Measurements from ENCODE around the gene FASTK. TPM values are rescaled to one million over a fixed set of nuclear protein-coding genes. Genes with fewer than 3 reads are reported as not detected.
A peak's percentile ranks its signal among the peaks of the same experiment; 100 is the strongest.
"Not testable (repeated sequence)": the region's sequence is repeated elsewhere in the genome, so short reads cannot be mapped to it uniquely, and the experiment has no call there.

The FASTK gene
- total RNA-seq, 1 donor from 2014 or later, result 61.3 TPM

DNA sequence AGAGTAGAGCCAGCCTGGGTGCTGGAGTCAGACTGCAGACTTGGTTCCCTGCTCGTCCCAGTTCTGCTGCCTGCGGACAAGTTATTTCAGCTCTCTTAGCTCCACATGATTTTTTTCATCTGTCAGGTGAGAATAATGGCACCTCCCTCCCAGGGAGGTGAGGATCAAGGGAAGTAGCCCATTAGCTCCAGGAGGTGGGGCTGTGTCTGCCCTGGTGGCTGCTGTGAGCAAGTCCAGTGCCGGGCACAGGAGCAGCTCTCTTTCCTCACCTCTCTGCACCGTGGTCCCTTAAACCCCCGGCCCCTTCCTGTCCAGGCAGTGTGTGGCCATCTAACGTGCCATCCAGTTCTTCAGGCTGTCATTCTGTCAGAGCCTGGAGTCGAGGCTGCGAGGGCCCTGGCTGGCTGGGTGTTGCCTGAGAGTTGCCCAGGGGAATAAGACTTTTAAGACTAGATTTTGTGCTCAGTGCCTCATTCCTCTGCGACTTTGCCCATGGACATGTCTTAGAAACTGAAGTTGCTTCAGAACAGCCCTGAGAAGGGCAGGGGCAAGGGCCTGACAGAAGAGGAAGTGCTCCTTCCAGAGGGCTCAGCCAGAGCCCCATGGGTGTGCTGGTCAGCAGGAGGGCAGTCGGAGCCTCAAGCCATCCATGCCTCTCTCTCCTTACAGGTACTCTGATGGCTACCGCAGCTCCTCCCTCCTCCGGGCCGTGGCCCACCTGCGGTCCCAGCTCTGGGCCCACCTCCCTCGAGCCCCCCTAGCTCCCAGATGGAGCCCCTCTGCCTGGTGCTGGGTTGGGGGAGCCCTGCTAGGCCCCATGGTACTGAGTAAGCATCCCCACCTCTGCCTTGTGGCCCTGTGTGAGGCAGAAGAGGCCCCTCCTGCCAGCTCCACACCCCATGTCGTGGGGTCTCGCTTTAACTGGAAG lies 47.4 kb downstream of the FASTK start:
- ATAC-seq (no peak), DNase-seq (ENCODE audit: low spot score) (no peak)

DNA sequence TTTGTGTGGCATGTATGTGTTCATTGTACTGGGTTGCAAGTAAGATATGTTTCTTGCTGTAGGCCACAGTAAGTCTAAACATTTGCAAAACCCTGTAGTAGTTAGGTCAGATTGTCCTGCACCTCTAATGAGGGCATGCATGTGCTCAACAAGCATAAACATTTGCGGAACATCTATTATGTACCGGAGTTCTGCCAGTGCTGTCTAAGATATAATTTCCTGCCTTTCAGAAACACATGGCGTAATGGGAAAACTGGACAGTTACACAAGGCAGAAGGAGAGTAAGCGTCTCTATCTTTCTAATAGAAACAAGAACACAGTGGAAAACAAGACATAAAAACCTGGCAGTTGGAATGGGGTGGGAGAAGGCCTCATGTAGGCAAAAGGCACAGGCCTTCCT lies 49.6 kb downstream of the FASTK start:
- no peak for DNase-seq (ENCODE audit: low spot score)
- no peak for ATAC-seq

DNA sequence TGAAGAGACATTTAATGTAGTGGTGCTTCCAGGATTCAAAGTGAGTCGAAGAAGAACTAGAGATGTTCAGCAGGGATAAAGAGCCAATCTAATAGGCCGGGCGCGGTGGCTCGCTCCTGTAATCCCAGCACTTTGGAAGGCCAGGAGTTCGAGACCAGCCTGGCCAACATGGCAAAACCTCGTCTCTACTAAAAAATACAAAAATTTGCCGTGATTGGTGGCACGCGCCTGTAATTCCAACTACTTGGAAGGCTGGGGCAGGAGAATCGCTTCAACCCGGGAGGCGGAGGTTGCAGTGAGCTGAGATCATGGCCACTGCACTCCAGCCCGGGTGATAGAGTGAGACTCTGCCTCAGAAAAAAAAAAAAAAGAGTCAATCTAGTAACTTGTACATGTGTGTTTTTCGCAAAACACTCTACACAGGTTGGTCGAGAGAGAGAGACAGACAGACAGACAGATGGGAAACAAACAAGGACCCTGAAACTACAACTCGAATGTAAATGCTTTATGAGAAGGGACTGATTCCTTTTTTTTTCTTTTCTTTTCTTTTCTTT lies 51.6 kb downstream of the FASTK start:
- ATAC-seq, result no peak

DNA sequence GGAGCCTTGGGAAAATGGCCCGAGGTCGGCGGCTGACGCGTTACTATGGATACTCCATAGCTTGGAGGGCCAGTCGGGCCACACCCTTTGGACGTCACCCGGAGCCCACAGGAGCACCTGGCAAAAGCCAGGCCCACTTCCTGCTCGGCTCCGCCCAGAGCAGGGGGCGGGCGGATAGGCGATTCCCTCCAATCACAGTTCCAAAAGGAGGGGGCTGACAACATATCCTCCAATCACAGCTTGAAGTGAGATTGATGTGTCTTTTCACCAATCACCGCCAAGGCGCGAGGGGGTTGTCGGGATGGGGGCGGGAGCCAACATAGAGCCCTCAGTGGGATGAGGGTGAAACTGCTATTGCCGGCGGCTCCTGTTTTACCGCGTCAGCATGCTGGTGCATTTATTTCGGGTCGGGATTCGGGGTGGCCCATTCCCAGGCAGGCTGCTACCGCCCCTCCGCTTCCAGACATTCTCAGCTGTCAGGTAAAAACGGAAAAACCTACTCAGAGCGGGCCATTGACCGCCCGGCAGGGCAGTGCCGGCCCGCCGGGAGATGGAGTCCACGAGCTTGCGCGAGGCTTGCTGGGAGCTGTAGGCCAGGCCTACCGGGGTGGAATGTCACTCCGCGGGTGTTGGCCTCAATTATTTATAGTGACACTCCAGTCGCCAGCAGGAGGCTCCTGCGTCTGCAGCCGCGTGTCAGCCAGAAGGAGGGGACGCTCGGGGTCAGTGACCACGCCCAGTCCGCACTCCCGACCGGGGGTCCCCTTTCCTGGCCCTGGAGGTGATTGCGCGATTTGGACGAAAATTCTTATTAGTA lies 52.3 kb downstream of the FASTK start, which contains the start of gene ABCB8:
Gene ABCB8 (plus strand): TSS at position 320 of the 817 bp plus-strand sequence. CDS start 66 bp downstream, at position 386.
- ATAC-seq (peak; percentile 93), DNase-seq (ENCODE audit: low spot score) (peak; percentile 99)

More for the DNA sequence above, 51.6 kb downstream of the FASTK start:
- no peak for DNase-seq (ENCODE audit: low spot score)

DNA sequence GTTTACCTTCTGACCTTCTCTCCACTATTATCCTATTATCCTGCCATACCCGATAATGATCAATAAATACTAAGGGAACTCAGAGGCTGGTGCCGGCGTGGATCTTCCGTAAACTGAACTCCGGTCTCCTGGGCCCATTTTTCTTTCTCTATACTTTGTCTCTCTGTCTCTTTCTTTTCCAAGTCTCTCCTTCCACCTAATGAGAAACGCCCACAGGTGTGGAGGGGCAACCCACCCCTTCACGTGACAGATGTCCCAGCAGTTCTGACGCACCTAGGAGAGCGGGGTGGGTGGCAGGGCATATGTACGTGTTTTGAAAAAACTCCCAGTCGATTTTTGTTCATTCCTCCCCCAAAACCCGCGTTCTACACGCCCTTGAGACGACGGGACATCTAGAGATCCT lies 52.9 kb downstream of the FASTK start:
- not testable (repeated sequence) for ATAC-seq; DNase-seq (ENCODE audit: low spot score)

DNA sequence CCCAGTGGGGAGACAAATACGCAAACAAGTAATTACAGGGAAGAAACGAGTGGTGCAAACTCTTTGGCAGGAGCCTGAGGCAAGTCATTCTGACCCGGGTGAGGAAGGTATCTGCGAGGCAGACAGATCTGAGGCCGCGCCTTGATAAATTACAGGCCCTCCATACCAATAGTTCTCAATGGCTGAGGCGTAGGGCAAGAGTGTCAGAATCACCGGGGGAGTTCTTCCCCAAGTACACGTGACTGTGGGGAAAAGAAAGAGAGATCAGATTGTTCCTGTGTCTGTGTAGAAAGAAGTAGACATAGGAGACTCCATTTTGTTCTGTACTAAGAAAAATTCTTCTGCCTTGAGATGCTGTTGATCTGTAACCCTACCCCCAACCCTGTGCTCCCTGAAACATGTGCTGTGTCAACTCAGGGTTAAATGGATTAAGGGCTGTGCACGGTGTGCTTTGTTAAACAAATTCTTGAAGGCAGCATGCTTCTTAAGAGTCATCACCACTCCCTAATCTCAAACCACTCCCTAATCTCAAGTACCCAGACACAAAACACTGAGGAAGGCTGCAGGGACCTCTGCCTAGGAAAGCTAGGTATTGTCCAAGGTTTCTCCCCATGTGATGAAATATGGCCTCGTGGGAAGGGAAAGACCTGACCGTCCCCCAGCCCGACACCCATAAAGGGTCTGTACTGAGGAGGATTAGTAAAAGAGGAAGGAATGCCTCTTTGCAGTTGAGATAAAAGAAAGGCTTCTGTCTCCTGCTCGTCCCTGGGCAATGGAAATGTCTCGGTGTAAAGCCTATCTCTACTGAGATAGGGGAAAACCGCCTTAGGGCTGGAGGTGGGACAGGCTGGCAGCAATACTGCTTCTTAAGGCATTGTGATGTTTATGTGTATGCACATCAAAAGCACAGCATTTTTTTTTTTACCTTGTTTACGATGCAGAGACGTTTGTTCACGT lies 53.6 kb downstream of the FASTK start:
- ATAC-seq; DNase-seq (ENCODE audit: low spot score): not testable (repeated sequence)

Other genes starting within 250 kb of the FASTK start
- 18.9 TPM for gene AOC1, start 228.3 kb downstream of the FASTK start, total RNA-seq
- 0.28 TPM for gene KCNH2, start 102.5 kb downstream of the FASTK start, total RNA-seq
- 8.7 TPM for gene NOS3, start 89.8 kb downstream of the FASTK start, total RNA-seq
- not detected for gene ATG9B, start 56.3 kb downstream of the FASTK start, total RNA-seq
- gene ABCB8, start 52.4 kb downstream of the FASTK start, total RNA-seq, result 29.1 TPM
- gene ASIC3, start 32.3 kb downstream of the FASTK start, total RNA-seq, result 2.2 TPM
- gene CDK5, start 22.9 kb downstream of the FASTK start, total RNA-seq, result 9.6 TPM
- 83.1 TPM for gene SLC4A2, start 21.2 kb downstream of the FASTK start, total RNA-seq
- gene TMUB1, start 2.7 kb upstream of the FASTK start, total RNA-seq, result 60.4 TPM
- gene AGAP3, start 5.7 kb upstream of the FASTK start, total RNA-seq, result 54.7 TPM
- not detected for gene GBX1, start 86.9 kb upstream of the FASTK start, total RNA-seq
- not detected for gene ASB10, start 106.4 kb upstream of the FASTK start, total RNA-seq
- gene H2BK1, start 129.7 kb upstream of the FASTK start, total RNA-seq, result not detected
- gene ABCF2, start 146.4 kb upstream of the FASTK start, total RNA-seq, result 7.8 TPM
- gene CHPF2, start 151.7 kb upstream of the FASTK start, total RNA-seq, result 16.1 TPM
- gene SMARCD3, start 167.9 kb upstream of the FASTK start, total RNA-seq, result 2.2 TPM

Data from left lobe of liver (tissue), 2 donors.